Dermis microvascular lymphatic vessel endothelial cell (primary cell): ENCODE results near the gene GTPBP4. TPM values are rescaled to one million over a fixed set of nuclear protein-coding genes. Genes with fewer than 3 reads are reported as not detected.

Source experiments
- DNase-seq, 2 donors: peaks; one replicate each; pipeline versions ENCODE4 v3.0.0 to v3.0.0-alpha.2; 2010; ENCODE audit warnings: low read depth in 2 of 2
- total RNA-seq: library from RNA; depleted of rRNA; stranded (reverse); fragments of >200 nt; gene quantifications from 2 replicates; pipeline ENCODE4 v1.2.1, GENCODE V29; 2014

Gene GTPBP4
- total RNA-seq, 1 donor from 2014 or later: 19.0 TPM

DNA sequence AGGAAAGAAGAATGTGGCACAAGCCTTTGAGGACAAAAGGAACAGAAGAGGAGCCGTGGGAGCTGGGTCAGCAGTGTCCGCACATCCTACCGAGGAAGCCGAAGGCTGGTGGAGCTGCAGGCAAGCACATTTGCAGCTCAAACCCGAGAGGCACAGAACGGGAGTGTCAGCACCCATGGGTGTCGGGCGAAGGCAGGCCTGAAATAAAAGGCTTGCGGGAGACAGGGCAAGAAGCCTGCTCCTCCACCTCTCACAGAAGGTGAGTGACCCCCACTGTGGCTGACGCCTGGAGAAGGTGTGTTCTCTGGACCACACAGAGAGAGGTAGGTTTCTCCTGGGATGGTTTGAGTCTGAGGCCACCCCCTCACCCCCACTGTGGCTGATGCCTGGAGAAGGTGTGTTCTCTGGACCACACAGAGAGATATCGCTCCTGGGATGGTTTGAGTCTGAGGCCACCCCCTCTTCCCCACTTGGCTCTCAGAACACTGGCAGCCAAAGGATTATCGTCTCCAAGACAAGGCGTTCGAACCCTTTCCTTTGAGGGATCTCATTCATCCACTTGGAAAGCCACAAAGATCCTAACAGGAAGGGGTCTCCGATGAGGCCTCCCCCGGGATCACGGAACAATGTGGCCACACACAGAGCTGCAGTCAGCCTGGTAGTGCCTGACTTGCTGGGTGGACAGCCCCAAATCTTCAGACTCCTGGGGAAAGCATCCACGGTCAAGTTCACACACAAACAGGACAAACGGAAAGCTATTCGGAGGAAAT, 21.6 kb upstream of the GTPBP4 start:
- DNase-seq: no peak

DNA sequence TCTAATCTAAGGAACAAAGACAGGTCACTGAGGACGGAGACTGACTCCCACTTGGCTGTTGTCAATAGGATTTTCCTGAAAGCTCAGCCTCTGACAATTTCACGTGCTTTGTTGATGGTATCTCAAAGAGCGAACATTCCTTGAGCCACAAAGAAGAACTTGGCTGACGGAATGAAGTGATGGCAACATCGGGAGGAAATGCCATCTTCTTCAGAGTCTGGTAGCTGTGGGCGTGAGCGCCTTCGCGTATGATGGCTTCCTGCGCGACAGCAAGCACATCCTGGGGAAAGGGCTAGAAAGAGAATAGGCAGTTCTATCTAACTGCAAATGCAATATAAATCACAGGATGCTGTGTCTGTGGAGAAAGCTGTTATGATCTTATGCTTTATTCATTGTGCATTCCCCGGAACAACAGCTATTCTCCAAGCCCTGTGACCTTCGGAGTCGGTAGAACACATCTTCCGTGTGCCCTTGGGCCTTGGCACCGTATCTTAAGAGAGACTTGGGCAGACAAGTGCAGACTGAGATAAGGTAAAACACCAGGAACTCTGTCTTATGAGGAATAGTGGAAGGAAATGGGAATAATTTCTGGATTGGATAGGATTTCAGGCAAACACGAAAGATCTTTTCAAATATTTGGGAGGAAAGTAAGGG, 19.6 kb upstream of the GTPBP4 start:
- no peak for DNase-seq

DNA sequence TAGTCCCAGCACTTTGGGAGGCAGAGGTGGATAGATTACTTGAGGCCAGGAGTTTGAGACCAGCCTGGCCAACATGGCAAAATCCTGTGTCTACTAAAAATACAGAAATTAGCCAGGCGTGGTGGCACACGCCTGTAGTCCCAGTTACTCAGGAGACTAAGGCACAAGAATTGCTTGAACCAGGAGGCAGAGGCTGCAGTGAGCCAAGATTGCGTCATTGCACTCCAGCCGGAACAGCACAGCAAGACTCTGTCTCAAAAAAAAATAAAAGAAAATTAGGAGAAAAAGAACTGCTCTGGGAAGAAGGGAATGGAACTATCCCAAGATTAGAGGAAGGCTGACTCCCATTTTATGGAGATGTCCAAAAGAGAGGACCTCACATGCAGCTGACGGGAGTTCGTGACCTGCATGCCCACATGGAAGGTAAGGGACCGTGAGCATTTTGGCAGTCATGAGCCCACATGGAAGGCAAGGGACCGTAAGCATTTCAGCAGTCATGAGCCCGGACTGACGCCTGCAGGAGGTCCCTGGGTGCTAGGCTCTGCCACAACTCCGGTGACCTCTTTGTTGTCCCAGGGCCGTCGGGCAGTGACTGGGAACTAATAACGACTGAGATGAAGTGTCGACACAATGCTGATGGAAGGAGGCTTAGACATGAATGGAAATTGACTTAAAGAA, 18.6 kb upstream of the GTPBP4 start:
- DNase-seq: no peak

DNA sequence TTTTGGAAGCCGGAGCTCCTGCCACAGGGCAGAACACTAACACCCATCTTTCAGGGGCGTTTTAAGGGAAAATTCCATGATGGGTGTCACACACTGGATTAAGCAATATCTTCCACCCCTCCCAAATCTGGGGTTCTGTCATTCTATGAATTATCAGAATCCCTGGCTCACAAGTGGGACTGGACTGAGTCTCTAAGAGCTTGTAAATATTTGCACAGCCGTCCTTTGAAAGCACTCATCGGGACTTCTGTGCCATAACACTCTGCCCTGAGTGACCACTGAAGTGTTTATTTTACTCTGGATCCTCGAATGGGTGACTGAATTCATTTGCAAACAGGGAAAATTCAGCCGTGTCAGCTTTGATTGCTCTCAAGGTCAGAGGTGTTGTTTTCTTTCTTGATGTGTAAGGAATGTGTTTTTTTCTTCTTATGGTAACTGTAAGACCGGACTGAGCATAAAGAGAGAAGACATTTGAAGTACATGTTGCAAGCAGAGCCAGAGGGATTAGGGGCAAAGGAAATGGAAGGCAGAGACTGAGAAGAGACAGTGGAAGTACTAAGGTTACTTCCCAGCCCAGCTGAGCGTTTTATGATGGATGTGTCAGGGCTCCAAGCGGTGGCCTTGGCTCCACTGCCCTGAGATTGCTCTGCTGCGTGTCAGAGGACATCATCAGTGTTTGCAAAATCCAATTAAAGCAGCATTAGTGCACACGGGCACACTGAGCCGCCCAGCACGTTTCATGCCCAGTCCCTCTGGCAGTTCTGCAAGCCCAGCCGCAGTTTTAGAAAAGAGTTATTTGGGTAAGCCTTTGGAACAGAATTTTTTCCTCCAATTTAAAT, 17.7 kb upstream of the GTPBP4 start:
- no peak for DNase-seq

DNA sequence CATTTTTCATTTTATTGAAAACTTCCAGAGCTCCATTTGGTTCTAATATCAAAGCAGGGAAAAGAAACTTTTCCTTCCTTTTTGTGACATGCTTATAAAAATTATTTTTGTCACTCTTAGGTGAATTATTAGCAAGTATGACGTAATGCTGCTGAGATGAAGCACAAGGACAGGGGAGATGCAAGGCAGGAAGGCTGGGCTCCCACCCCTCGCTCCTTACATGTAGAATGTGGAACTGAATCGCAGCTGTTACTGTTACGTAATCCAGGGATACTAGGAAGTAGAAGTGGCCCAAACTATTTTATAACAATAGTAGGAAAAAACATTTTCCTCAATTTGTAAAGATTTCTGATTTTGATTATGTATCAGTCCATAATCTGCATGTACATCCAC, 17.1 kb upstream of the GTPBP4 start:
- no peak for DNase-seq

DNA sequence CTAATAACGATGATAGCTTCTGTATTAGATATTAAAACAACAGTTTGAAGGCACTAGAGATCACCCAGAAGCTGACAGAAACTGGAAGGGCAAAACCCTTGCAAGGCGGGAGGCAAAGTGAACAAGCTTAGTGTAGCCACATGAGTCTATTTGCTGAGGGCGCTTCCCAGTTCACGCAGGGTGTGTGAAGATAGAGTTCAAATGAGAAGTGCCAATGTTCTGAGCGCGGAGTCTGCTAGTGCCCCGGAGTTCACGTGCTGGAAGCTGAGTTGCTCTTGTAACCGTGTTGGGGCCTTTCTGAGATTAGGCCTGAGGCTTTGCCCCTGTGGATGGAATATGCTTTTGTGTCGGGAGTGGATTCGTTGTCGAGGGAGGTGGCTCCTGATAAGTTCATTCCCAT, 16.6 kb upstream of the GTPBP4 start:
- DNase-seq: no peak

DNA sequence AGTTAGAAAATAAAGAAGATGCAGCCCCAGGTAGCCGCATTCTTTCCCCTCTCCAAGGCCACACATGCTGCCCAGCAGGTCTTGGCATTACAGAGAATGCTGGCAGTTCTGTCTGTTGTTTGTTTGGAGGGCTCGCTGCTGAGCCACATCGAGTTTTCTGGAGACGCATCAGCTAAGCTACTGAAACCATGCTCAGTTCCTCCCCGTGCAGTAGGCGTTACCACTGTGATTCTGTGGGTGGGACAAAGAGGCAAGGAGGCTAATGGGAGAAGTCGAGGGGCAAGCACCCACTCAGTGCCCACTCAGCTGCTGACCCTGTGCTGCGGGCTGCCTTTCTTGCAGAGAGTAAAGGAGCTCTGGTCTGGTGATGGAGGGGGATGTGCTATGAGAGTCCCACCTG, 15.5 kb upstream of the GTPBP4 start:
- DNase-seq: no peak

DNA sequence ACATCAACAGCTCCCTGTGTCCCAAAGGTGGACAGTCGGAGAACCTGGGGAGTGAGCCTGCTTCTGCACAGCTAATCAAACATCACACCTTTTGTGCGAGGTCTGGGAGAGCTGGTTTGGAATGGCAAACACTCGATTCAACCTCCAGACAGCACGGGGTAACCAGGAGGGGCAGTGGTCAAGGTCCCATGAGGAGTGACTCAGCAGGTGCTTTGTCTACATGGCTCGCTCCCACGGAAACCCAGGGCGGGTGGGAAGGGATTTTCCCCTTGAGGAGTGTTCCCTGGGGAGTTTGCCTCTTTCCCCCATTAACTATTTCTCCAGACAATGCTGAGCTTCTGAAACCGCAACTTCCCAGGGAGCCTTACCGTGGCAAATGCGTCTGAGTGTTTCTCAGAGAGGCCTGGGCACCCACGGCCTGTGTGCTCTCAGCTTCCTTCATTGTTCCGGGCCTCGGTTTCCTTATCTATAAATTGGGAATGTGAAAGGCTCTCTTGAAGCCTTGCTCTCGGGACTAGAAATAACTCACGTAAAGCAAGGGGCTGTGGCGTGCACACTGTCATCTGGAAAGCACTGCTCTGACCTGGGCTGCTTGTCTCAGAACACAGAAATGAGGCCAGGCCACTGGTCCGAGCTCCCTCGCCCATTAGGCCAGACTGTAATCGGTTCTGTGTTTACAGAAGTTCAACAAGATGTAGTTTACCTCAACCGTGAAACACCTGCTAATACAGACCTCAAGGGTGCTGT, 14.0 kb upstream of the GTPBP4 start:
- no peak for DNase-seq

DNA sequence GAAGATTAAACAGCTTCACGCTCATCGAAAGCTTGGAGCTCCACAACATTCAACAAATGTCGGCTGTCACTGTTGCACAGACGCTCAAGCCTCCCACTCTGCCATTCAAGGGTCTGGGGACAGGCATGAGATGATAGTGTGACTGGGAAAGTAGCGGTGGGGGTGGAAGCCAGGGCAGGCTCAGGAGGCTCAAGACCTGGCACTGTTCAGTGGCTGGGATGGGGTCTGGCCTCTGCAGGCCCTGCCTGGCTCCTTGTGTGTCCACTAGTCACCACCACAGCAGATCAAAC, 13.5 kb upstream of the GTPBP4 start:
- no peak for DNase-seq

DNA sequence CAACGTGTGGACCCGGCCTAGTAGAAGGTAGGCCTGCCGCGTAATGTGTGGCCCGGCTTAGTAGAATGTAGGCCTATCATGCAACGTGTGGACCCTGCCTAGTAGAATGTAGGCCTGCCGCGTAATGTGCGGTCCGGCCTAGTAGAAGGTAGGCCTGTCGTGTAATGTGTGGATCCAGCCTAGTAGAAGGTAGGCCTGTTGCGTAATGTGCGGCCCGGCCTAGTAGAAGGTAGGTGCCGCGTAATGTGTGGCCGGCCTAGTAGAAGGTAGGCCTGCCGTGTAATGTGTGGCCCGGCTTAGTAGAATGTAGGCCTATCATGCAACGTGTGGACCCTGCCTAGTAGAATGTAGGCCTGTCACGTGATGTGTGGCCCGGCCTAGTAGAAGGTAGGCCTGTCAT, 11.9 kb upstream of the GTPBP4 start:
- DNase-seq: no peak

DNA sequence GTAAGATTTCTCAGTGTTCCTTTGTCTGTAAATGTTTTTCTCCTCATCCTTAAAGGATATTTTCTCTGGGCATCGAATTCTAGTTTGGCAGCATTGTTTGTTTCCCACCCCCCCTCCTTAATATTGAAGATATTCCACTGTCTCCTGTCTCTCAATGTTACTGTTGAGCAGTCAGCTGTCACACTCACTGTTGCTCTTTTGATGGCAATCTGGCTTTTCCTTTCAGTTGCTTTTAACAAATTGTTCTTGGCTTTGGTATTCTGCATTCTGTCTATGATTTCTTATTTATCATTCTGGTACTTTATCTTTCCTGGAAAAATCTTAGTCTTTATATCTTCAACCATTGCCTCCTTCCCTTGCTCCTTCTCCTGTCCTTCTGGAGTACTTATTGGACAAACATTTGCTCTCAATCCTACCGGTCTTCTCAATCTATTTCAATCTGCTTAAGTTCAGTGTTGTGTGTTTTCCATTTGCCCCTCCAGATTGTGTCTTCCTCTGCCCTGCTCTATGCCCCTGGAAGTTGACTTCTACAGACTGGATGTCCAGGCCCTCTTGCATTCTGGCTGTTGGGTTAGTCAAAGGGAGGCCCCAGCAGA, 9.3 kb upstream of the GTPBP4 start:
- DNase-seq: no peak

DNA sequence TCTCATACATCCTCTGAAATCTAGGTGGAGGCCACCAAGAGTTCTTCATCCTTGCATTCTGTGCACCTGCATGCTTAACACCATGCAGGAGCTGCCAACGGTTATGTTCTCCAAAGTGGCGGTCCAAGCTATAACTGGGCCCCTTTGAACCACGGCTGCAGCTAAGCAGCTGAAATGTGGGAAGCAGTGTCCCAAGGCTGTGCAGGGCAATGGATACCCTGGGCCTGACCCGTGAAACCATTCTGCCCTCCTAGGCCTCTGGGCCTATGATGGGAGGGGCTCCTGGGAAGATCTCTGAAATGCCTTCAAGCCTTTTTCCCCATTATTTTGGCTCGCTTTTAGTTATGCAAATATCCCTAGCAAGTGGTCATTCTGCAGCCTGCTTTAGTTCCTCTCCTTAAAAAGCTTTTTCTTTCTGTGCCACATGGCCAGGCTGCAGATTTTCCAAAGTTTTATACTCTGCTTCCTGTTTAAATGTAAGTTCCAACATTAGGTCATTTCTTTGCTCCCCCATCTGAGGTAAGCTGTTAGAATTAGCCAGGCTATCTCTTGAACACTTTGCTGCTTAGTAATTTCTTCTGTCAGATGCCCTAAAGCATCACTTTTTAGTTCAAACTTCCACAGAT, 7.7 kb upstream of the GTPBP4 start:
- no peak for DNase-seq

DNA sequence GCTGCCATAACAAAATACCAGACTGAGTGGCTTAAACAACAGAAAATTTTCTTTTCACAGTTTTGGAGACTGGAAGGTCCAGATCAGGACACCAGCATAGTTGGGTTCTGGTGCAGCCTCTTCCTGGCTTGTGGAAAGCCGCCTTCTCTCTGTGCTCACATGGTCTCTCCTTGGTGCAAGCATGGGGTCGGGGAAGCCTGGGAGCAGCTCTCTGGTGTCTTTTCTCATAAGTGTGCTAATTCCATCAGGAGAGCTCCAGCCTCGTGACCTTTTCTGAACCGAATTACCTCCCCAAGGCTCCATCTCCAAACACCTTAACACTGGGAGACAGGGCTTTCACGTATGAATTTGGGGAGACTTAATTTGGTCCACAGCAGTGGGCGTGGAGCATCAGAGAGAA, 4.8 kb upstream of the GTPBP4 start:
- DNase-seq: no peak

DNA sequence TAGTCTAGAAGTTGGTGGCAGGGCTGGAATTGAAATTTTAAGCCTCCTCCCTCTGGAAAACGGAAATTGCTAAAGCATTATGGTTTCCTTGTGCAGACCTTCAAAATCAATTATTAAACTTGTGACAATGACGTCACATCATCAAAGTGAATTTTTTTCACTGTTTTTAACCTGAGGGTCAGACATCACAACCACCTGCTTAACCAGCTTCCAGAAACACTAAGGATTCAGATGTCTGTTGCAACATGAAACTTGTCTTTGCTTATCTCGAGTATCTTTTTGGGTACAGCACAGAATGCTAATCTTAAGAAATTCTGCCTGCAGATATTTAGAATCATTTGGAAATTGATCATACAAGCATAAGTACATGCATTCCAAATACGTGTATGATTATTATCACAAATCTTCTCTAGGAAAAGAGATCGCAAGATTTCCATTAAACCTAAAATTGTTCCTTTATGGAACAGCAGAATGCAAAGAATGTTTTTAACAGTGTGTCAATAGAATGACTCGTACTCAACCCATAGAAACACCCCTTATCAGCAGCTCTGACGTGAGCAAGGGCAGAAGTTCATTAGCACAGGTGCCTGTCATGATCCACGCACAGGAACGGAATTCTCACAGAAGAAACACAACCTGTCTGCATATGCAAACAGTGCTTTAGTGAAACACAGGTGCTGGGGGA, 4.1 kb upstream of the GTPBP4 start:
- no peak for DNase-seq

DNA sequence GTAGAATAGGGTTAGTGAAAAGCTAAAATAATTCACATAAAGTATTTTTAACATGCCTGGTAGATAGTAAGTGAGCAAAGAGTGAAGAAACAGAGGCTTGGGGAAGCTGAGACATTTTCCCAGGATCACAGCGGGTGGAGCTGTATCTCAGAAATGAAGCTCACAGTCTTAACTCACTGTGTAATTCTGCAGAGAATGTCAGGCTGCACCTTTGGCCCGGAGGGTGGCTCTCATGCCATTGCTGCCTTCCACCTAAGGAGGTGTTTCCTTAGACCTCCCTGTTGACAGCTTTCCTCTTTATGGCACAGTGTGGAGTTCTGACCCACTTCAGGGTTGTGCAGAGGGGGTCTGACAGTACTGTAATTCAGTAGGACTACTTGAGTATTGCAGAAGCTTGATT, 2.9 kb upstream of the GTPBP4 start:
- DNase-seq: no peak

DNA sequence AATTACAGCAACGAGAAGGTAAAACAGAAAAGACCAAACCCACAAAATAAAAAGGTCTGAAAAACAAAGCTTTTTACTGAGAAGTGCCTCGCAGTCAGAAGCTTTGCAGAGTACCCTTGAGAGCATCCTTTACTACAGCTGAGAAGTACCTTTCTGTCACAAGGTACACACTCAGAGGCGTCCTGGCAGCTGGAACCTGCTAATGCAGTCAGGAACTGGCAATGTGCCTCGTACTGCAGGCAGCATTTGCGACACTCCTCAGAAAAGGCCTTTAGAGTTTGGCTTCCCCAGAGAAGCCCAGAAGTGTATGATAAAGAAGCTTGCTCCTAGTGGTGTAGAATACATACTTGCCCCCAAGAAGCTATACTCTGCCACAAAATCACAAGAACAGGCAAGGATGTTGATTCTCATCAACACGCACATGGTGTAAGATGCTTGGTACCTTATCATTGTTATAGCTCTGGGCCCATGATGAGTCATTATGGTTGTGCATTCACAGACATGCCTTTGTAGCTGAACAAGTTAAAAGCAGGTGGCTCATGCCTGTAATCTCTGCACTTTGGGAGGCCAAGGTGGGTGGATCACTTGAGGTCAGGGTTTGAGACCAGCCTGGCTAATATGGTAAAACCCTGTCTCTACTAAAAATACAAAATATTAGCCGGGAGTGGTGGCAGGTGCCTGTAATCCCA, 2.0 kb upstream of the GTPBP4 start:
- no peak for DNase-seq

DNA sequence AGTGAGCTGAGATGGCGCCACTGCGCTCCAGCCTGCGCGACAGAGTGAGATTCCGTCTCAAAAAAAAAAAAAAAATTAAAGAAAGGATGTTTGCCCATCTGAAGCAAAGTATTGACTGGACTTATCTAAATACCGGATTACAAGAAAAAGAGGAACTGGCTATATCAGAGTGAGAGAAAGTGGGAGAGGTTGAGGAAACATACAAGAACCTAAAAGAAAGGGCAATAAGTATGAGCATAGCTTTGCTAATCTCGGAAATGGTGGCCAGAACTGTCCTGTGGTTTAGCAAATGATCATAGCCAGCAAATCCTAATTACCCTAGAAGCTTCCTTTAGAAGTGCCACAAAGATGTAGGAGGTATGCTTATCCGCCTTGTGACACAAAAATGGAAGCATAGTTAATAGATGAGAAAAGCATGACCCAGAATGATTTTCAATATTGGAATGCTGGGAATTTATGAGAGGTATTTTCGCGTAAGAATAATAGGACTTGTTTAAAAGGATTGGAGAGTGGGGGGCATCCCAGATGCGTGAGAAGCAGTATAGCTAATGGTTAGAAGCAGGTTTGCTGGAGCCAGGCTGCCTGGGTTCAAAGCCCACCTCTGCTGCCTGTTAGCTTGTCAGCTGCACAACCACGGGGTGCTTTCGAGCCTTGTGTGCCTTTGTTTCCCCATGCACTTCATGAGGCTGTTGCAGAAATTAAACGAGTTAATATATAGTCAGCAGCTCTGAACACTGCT, 1.2 kb upstream of the GTPBP4 start:
- DNase-seq: no peak

DNA sequence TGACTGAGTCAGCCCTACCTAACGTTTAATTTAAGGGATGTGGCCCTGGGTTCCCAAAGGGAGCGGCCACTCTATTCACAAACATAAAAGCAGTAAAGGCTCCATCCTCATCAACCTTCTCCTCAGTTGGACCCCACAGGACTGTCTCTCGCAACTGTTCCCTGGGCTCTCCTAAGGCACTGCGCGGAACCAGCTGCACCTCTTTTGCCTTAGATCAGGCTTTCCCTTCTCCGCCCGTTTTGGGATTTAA, 689 bp upstream of the GTPBP4 start:
- DNase-seq: no peak
